KMS-11 (cell line): Measurements from ENCODE around the gene NELL2.
A peak's percentile ranks its signal among the peaks of the same experiment; 100 is the strongest.

ENCODE experiments used
- H2AFZ ChIP-seq: fragments of 200-600 bp; sonication (generic); 2 replicates; pipeline ENCODE4 v1.6.1; 2016; ENCODE audit warnings: antibody characterized with exemption, mixed run types, low read depth
- H3K27ac ChIP-seq: fragments of 200-600 bp; sonication (generic); 2 replicates; pipeline ENCODE4 v1.6.1; 2016; ENCODE audit warnings: mild to moderate bottlenecking, mixed run types
- H3K27me3 ChIP-seq: fragments of 200-600 bp; sonication (generic); 2 replicates; pipeline ENCODE4 v1.6.1; 2017; ENCODE audit warnings: mild to moderate bottlenecking, low read depth, mixed run types, moderate library complexity; ENCODE audit not compliant: insufficient read depth
- H3K36me3 ChIP-seq: fragments of 200-600 bp; sonication (generic); 2 replicates; pipeline ENCODE4 v1.6.1; 2017; ENCODE audit warnings: mild to moderate bottlenecking, mixed run types; ENCODE audit not compliant: insufficient read depth
- H3K4me1 ChIP-seq: fragments of 200-600 bp; sonication (generic); 2 replicates; pipeline ENCODE4 v1.6.1; 2016; ENCODE audit warnings: mild to moderate bottlenecking, low read depth, mixed run types; ENCODE audit not compliant: poor library complexity, severe bottlenecking
- H3K4me2 ChIP-seq: fragments of 200-600 bp; sonication (generic); 2 replicates; pipeline ENCODE4 v1.7.0; 2016; ENCODE audit warnings: mild to moderate bottlenecking, mixed run types
- H3K4me3 ChIP-seq: fragments of 200-600 bp; sonication (generic); IDR thresholded peaks from 2 replicates; pipeline ENCODE4 v1.6.1; 2017; ENCODE audit warnings: low read depth, low read length, mixed read lengths; ENCODE audit not compliant: insufficient read depth
- H3K79me2 ChIP-seq: fragments of 200-600 bp; sonication (generic); 2 replicates; pipeline ENCODE4 v1.6.1; 2016; ENCODE audit warnings: low read depth, mixed run types; ENCODE audit not compliant: insufficient read depth
- H3K9ac ChIP-seq: fragments of 200-600 bp; sonication (generic); 2 replicates; pipeline ENCODE4 v1.6.1; 2016; ENCODE audit warnings: mild to moderate bottlenecking, mixed run types
- H4K20me1 ChIP-seq: fragments of 200-600 bp; sonication (generic); 2 replicates; pipeline ENCODE4 v1.6.1; 2016; ENCODE audit warnings: mild to moderate bottlenecking, mixed run types; ENCODE audit not compliant: insufficient read depth
- CTCF ChIP-seq: fragments of 200-600 bp; sonication (generic); conservative IDR thresholded peaks from 2 replicates; pipeline ENCODE4 v1.6.1; 2017; ENCODE audit warnings: low read depth, mild to moderate bottlenecking, antibody characterized with exemption, low read length, moderate library complexity, mixed read lengths

The NELL2 gene

DNA sequence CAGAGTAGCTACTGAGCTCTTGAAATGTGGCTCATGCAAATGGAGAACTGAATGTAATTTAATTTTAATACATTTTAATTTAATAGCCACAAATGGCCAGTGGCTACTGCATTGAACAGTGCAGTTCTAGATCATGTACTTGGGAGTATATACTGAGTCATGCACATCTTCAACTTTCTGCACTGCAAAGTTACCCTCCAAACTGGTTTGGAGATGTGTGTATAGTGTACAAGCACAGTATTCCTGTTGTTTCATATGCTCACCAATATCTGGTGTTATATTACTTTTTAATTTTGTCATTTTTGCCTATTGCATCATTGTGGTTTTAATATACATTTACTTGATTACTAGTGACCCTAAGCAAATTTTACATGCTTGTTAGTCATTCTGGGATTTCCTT is 372.8 kb downstream of the NELL2 start:
- no peaks in the 10 kb centered on the region for H3K36me3 ChIP-seq
- no peaks in the 10 kb centered on the region for H4K20me1 ChIP-seq
- H2AFZ ChIP-seq, result no peak overlapping the region
- no peak overlapping the region for H3K4me3 ChIP-seq
- H3K27me3 ChIP-seq, result no peaks in the 10 kb centered on the region
- H3K4me1 ChIP-seq, result no peaks in the 10 kb centered on the region
- no peak overlapping the region for H3K4me2 ChIP-seq
- no peak for TF ChIP-seq CTCF
- H3K9ac ChIP-seq, result no peak overlapping the region
- H3K79me2 ChIP-seq, result no peaks in the 10 kb centered on the region
- no peak overlapping the region for H3K27ac ChIP-seq

DNA sequence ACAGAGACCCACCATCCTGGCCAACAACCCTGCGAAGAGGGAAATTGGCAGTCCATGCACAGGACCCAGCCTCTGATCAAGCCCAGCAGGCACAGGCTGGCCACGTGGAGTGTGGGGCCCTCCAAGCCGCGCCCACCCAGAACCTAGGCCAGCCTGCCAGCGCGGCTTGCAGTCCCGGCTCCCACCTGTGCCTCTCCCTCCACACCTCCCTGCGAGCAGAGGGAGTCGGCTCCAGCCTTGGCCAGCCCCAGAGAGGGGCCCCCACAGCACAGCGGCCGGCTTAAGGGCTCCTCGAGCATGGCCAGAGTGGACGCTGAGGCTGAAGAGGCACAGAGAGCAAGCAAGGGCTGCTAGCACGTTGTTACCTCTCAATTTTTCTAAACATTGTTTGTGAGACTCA is 373.4 kb downstream of the NELL2 start:
- Histone ChIP-seq H3K79me2 (no peaks in the 10 kb centered on the region), H3K27ac (no peak overlapping the region), H3K36me3 (no peaks in the 10 kb centered on the region), H3K4me2 (no peak overlapping the region), H3K4me3 (no peak overlapping the region), H3K4me1 (no peaks in the 10 kb centered on the region), H3K9ac (no peak overlapping the region), H3K27me3 (no peaks in the 10 kb centered on the region), H2AFZ (no peak overlapping the region), H4K20me1 (no peaks in the 10 kb centered on the region)
- TF ChIP-seq CTCF, result no peak

- H3K4me2 ChIP-seq, result no peak overlapping the region
Observed at GRCh38 chr12:44500423-44500822, 375.7 kb downstream of the NELL2 start.

GRCh38 chr12:44497044-44497443 is 379.1 kb downstream of the NELL2 start:
- H3K9ac ChIP-seq, result no peak overlapping the region
- no peak overlapping the region for H3K4me3 ChIP-seq
- no peaks in the 10 kb centered on the region for H3K79me2 ChIP-seq
- H3K4me2 ChIP-seq, result no peak overlapping the region
- peak; percentile 29; the same call in 1 of the 2 replicates for TF ChIP-seq CTCF
- no peak overlapping the region for H2AFZ ChIP-seq
- H4K20me1 ChIP-seq, result no peaks in the 10 kb centered on the region
- no peaks in the 10 kb centered on the region for H3K4me1 ChIP-seq
- no peaks in the 10 kb centered on the region for H3K36me3 ChIP-seq
- no peaks in the 10 kb centered on the region for H3K27me3 ChIP-seq
- no peak overlapping the region for H3K27ac ChIP-seq

More at GRCh38 chr12:44500423-44500822, 375.7 kb downstream of the NELL2 start:
- TF ChIP-seq CTCF, result no peak
- no peaks in the 10 kb centered on the region for H3K36me3 ChIP-seq
- H4K20me1 ChIP-seq, result no peaks in the 10 kb centered on the region
- H2AFZ ChIP-seq, result no peak overlapping the region
- H3K27me3 ChIP-seq, result no peaks in the 10 kb centered on the region
- no peaks in the 10 kb centered on the region for H3K4me1 ChIP-seq
- no peak overlapping the region for H3K4me3 ChIP-seq
- no peak overlapping the region for H3K9ac ChIP-seq
- no peaks in the 10 kb centered on the region for H3K79me2 ChIP-seq
- no peak overlapping the region for H3K27ac ChIP-seq
